GM21737 (cell line): ENCODE data around the gene TTF2.
"Not testable (repeated sequence)": the region's sequence is repeated elsewhere in the genome, so short reads cannot be mapped to it uniquely, and the experiment has no call there.

Experiments
- ATAC-seq: cut with Tn5 transposase; IDR thresholded peaks from one replicate; pipeline ENCODE4 v1.9.1; 2021; ENCODE audit warnings: mild to moderate bottlenecking, moderate library complexity; ENCODE audit not compliant: unreplicated experiment

Gene TTF2

GRCh38 chr1:117147856-117148588 is 87.9 kb downstream of the TTF2 start:
- ATAC-seq: no peak

GRCh38 chr1:117150316-117150715 is 90.2 kb downstream of the TTF2 start:
- ATAC-seq: no peak

GRCh38 chr1:117151305-117151704 is 91.2 kb downstream of the TTF2 start:
- ATAC-seq: not testable (repeated sequence)
